GM21526 (cell line): ENCODE data around the gene RASGEF1C.
"Not testable (repeated sequence)": the region's sequence is repeated elsewhere in the genome, so short reads cannot be mapped to it uniquely, and the experiment has no call there.

Source experiments
- ATAC-seq: cut with Tn5 transposase; IDR thresholded peaks from one replicate; pipeline ENCODE4 v1.9.1; 2021; ENCODE audit warnings: moderate library complexity; ENCODE audit not compliant: unreplicated experiment, low FRiP score

Gene RASGEF1C

DNA sequence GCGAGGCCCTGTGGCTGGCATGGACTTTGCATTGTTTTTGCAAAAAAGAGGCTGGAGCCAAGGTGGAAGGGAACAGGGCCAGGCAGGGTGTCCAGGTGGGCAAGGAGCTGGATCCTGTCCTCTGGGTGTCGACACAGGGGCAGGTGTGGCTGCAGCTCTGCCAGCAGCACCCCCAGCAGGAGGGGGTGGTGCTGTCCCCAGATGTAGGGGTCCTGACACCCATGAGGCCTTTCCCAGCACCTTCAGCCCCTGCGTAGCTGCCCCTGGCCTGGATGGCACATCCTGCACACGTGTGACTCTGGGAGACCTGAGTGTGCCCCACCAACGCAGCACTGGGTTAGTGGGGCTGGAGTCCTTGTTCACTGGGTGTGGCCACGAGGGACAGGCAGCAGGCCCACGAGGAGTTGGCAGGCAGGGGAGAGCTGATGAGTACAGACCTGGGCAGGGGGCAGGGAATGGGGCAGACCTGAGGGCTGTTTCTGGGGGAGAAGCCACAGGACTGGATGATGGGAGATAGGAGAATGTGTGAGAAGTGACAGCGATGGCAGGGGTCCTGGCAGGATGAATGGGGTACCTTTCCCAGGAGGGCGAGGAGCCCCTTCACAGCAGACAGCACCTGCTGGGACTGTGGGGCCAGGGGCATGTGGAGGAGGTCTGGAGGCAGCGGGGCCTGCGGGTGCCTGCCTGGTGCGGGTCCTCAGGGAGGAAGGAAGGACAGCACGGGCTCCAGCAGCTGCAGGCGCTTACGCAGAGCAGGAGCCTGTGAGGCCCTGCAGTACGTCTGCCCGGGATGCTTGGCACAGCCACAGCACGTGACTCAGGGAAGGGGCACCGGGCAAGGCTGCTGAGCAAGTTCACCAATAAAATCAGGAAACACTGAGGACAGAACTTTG is 3.6 kb upstream of the RASGEF1C start:
- ATAC-seq = no peak

GRCh38 chr5:180211761-180212035 is 2.7 kb upstream of the RASGEF1C start:
- no peak for ATAC-seq

DNA sequence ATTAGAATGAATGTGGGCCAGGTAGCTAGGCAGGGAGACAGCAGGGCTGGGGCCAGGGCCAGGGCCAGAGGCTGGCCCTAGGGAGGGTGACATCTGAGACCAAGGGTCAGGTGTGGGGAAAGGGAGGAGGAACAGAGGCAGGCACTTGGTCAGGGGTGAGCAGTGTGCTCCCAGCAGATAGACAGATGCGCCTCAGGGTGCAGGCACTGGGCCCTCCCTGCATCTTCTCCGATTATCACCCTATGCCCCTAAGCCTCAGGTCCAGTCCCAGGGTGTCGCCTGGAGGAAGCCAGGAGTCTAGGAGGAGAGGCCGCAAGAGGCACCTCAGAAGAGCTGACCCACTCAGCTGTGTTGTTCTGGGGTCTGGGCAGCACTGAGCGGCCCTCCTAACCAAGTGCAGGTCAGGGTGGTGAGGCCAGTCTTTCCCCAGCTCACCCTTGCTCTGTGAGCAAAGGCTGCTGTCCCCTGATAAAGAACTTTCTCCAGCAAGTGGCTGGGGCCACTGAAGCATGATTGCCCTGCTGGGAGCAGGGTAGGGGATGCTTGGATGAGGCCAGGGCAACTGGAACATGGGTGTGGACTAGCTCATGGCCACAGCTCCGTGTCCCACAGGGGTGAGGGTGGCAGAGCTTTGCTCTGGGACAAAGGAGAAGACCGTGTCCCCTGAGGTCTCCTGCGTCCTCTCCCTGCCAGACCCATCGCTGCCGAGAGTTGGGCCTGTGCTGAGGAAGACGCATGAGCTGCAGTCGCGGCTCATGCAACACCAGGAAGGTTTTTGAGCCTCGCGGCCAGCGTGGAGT is 2.1 kb upstream of the RASGEF1C start:
- no peak for ATAC-seq

- not testable (repeated sequence) for ATAC-seq
These were observed 1.1 kb upstream of the RASGEF1C start for GRCh38 chr5:180210077-180210476.

DNA sequence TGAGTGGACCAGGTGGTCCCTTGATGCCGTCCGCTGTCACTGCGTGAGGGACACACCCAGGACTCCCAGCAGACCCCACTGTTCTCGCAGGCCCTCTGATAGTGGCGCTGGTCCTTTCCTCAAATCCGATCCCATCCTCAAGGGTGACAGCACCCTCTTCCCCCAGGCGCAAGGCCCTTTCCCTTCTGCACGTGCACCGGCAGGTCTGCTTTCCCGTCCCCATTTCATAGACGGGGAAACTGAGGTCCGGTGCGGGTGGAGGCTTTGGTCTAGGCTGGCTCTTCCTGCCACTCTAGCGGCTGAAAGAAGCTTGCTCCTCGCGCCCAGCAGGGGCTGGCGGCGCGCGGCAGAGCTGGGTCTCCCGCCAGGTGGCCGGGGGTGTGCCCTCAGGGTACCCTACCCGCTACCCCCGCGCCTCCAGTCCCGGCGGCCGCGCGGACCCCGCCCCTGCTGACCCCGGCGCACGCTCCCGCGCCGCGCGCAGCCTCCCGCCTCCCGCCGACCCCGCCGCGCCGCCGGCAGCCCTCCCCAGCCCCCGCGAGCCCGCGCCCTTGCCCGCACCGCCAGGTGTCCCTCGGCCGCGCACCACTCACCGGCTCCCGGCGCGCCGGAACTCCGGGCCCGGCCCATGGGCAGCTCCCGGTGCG is 453 bp downstream of the RASGEF1C start:
- no peak for ATAC-seq

GRCh38 chr5:180208038-180208434 is 975 bp downstream of the RASGEF1C start:
- ATAC-seq = no peak

DNA sequence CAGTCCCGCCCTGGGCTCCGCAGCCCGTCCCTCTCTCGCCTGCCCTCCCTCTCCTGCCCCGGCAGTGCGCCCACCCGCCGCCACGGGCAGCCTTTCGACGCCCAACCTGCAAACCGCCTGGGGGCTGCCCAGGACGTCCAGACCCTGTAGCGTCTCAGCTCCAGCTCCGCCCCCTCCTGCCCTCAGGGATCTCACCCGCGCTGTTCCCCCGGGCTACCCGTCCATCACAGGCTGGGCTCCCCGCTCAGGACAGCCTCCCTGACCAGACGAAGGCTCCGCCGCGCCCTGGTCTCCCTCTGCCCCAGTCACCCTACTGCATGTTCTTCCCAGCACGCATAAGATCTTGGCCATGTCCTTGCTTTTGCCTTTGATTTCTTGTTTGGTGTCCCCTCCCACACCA is 1.4 kb downstream of the RASGEF1C start:
- ATAC-seq = no peak

DNA sequence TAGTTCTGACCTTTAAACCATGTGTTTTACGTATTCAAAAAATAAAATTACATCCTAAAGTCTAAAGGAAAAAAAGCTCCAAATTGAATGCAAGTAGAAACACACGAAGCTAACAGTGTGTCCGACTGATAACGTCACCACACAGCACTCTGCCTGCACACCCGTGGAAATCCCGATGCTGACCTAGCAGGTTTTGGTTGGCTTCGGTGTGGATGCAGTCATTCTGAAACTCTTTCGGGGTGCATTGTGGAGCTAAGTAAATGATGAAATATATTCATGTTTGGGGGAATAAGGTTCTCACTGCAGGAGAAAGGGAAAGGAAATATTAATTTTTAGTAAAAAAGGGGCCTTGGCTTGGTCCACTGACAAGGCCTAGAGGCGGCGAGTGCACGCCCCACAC is 2.0 kb downstream of the RASGEF1C start:
- ATAC-seq = no peak

- no peak for ATAC-seq
These were observed 3.1 kb downstream of the RASGEF1C start for GRCh38 chr5:180205916-180206315.

DNA sequence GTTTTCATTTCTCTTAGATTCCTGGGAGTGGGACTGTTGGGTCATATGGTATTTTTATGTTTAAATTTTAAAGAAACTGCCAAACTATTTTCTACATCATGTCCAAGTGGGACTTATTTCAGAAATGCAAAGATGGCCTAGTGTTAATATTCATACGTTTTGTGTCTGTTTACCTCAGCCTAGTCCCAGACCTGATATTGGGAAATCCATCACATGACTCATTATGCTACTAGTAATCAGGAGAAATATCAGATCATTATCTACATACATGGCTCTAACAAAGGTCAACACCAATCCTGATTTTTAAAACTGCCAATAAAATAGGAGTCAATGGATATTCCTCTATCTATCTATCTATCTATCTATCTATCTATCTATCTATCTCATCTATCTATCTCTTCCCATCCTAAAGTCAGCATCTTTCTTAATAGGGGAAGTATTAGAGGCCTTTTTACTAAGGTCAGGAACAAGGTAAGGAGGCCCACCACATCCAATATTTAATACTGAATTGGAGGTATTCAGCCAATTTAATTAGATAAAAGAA is 4.7 kb downstream of the RASGEF1C start:
- no peak for ATAC-seq

DNA sequence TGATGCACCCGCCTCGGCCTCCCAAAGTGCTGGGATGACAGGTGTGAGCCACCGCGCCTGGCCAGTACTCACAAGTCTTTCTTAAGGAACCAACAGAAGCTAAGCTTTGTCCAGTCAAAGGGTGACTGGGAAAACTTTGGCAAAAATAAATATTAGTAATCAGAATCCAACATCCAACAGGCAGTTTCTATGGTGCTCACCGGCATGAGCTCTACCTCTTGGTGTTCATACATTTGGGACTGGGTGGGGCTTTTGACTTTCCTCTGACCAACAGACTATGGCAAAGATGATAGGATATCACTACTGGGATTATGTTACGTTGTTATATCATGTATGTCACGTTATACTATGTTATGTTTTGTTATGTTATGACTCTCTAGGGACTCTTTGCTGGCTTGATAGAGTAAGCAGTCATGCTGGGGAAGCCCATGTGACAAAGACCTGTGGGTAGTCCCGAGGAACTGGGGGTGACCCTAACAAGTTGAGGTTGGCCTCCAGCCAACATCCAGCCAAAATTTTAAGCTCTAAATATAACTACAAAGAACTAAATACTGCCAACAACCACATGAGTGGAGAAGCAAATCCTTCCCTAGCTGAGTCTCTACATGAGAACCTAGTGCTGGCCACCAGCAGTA is 6.0 kb downstream of the RASGEF1C start:
- ATAC-seq = no peak

DNA sequence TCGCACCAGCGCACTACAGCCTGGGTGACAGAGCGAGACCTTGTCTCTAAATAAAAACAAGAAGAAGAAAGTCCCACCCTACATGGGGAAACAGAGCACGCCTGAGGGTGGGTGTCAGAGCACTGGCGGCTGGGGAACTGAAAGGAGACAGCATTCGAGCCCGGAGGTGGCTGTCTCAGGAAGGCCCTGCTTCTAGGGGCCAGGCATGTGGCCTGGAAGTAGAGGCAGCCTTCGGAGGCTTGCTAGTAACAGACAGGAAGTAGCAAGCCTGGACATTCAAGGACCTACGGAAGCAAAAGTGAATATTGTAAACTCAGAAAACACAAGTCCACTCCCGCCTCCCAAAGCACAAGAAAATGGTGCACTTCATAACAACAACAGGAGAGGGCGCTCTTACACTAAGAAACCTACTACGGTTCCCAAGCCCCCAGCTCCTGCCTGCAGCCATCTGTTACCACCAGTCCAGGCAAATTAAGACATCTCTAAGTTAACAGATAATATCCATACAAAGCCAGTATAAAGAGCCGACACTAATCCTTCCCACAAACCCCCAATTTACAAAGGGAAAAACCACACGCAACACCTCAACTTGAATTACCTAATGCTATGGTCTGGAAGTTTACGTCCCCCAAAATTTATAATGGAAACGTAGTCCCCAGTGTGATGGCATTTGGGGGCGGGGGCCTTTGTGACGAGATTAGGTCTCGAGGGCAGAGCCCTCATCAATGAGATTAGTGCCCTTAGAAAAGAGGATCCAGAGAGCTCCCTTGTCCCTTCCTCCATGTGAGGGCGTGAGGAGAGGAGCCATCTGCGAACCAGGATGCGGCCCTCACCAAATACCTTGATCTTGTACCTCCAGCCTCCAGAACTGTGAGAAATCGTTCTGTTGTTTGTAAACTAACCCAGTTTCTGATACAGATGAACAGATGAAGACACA is 7.7 kb downstream of the RASGEF1C start:
- no peak for ATAC-seq

DNA sequence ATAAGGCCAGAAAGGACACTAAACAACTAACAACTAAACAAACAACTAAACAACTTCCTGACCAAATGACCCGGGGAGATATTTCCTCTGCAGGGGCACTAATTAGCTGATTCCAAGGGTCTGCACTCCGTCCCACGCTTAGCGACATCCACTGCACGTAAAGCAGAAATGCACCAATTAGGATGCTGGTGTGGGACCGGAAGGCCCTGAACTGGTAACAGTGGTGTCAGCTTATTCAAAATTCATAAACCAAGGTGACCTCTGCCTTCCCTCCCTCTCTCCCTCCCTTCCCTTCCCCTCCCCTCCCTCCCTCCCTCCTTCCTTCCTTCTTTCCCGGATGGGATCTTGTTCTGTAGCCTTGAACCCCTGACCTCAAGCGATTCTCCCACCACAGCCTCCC is 9.6 kb downstream of the RASGEF1C start:
- ATAC-seq = no peak

DNA sequence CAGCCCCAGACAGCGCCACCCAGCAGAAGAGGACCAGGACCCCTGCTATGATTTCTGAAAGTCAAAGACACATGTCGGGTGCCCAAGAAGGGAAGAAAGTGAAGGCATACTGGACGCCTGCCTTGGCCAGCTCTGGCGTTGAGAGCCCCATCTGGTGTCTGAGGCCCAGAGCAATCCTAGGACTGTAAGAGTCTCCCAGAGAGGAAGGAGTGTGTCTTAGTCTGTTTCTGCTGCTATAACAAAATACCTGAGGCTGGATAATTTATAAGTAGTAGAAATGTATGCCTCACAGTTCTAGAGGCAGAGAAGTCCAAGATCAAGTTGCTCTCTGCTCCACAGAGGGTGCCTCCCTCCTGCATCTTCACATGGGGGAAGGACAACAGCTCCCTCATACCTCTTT is 10.8 kb downstream of the RASGEF1C start:
- no peak for ATAC-seq

- no peak for ATAC-seq
These were observed 11.9 kb downstream of the RASGEF1C start for GRCh38 chr5:180197016-180197702.

- no peak for ATAC-seq
These were observed 14.3 kb downstream of the RASGEF1C start for GRCh38 chr5:180194410-180195345.

DNA sequence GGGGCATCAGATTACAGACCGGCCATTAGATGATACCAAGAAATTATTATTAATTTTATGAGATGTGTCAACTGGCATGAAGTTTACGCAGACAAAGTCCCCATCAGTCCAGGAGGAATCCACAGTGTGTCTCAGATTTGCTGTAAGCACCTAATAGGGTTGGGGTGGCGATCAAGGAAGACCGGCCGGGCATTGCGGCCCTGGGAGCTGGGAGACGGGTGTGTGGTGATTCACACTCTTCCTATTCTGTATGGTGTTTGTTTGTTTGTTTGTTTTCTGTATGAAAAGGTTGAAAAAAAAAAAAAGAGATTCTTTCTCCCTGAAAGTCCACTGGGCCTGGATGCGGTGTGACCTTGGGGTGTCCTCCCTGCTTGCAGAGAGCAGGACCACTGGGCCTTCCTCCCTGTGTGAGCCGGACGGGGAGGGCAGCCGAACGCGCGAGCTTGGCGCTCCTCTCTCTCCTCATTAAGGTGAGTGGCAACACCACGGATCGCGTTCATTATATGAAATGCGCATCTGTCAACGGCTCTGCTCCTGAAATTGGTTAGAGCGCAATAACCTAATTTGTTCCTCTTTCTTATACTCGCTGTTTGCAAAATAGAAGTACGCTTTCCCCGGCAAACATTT is 15.1 kb downstream of the RASGEF1C start:
- no peak for ATAC-seq

- no peak for ATAC-seq
These were observed 17.3 kb downstream of the RASGEF1C start for GRCh38 chr5:180191716-180192115.
